GM19023 (cell line): ENCODE data around the gene VDAC1.
"Not testable (repeated sequence)": the region's sequence is repeated elsewhere in the genome, so short reads cannot be mapped to it uniquely, and the experiment has no call there.

Source experiments
- ATAC-seq: cut with Tn5 transposase; IDR thresholded peaks from one replicate; pipeline ENCODE4 v1.9.1; 2021; ENCODE audit warnings: mild to moderate bottlenecking, moderate library complexity; ENCODE audit not compliant: unreplicated experiment

The VDAC1 gene

GRCh38 chr5:133995883-133996563 is 8.8 kb downstream of the VDAC1 start:
- no peak for ATAC-seq

- ATAC-seq = no peak
Observed at GRCh38 chr5:133995341-133995740, 9.4 kb downstream of the VDAC1 start.

DNA sequence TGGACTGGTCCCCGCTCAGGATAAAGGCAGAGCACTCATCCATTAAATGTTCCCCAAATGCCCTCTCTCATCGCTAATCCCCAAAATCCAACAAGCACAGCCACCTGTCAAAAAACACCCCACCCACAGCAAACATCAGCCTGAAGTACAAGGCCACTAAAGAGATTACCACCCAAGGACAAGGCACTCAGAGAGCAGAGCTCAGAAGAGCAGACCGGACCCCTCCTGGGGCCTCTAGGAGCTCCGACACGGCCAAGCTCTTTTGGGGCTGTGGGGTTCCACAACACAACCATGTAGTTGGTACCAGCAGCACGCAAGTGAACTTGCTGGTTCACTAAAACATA is 9.8 kb downstream of the VDAC1 start:
- ATAC-seq = no peak

GRCh38 chr5:133994297-133994989 is 10.3 kb downstream of the VDAC1 start:
- ATAC-seq = no peak

- ATAC-seq = no peak
Observed at GRCh38 chr5:133993185-133993936, 11.4 kb downstream of the VDAC1 start.

GRCh38 chr5:133992429-133993155 is 12.2 kb downstream of the VDAC1 start:
- no peak for ATAC-seq

DNA sequence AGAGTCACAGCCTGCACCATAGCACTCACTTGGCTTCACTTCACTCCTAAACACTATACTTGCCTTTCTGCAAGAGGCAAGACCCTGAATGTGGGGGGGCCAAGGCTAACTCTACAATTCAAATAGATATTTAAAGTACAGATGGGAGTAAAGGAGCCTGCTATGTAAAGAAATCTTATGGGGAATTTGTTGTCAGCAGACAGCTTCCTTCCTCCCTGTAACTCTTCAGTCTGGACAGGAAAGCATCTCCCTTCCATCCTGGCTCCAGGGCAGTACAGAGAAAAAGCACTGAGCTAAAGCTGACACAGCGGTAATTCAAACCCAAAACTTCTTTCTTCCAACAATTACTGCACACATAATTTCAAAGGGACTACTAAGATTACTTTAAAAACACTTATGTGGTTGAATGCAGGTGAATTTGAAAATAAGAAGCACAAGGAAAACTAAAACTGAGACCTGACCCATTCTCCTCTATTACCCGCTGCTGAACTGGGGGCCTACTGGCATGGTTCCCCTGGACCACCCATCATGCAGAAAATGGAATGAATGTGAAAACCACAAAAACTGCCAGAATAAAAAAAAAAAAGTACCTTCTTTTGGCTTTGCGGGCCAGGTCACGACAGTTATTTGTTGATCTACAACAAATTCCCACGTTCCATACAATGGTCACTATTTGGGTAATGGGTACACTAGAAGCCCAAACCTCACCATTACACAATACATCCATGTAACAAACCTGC is 13.4 kb downstream of the VDAC1 start:
- ATAC-seq = no peak

DNA sequence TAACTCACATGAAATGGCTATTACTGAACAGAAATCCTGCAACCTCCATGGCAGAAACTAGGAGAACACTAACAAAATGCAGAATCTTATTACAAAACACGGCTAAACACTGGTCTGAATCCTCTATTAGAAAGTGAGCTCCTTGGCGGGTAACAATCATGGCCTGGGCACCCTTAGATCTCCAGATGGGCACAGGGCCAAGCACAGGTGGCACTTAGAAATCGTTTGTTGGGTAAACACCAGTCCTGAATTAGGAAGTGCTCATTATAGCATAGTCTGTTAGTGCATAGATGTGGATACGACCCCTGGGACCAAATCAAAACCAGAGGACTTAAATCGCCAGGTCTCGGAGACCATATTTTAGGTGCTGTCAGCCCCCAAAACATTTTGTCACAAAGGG is 14.4 kb downstream of the VDAC1 start:
- ATAC-seq = no peak

DNA sequence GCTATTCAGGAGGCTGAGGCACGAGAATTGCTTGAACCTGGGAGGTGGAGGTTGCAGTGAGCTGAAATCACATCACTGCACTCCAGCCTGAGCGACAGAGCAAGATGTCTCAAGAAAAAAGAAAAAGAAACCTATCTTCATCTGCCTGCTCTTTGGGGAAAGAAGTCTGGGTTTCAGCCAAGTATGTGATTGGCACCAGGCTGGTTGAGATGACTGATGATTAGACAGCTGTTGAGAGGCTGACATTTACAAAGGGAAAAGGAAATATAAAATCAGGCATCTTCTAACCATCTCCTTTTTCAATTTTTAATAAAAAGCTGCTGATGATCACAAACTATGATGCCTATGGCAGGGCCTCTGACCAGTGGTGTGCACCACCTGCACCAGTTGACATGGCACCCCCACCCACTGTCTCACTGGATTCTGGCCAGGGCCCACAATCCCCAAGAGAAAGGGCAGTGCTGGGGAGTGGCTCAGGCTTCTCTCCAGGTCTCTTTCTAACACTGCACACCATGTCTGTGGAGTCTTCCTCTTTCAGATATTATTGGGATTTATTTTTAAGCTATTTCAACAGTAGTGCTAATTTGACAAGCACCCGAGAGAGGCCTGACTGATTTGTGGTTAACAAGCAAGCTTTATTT is 19.1 kb downstream of the VDAC1 start:
- ATAC-seq = no peak

- no peak for ATAC-seq
Observed at GRCh38 chr5:133983674-133984073, 21.1 kb downstream of the VDAC1 start.

DNA sequence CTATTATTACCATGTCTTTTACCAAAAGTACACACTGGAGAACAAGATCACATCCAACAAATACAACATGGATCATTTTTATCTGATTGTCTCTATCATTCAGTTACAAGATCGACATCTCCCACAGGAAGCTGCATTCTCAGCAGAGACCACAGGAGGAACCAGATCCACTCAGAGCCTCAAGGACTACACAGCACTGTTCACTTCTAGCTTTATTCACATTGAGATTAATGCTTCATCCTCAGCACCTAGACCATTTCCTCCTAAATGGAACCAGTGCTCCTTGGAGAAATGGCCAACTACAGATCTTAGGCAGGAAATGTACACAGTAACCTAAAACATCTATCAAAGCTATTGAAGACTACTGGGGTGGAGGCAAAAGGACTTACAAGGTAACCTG is 23.1 kb downstream of the VDAC1 start:
- no peak for ATAC-seq

GRCh38 chr5:133980652-133981051 is 24.1 kb downstream of the VDAC1 start:
- no peak for ATAC-seq

- ATAC-seq = no peak
Observed at GRCh38 chr5:133978943-133979342, 25.8 kb downstream of the VDAC1 start.

- ATAC-seq = no peak
Observed at GRCh38 chr5:133977858-133978257, 26.9 kb downstream of the VDAC1 start.

- peak; percentile 76 for ATAC-seq
Observed at GRCh38 chr5:133977161-133977787, 27.5 kb downstream of the VDAC1 start.

GRCh38 chr5:133975546-133975945 is 29.2 kb downstream of the VDAC1 start:
- not testable (repeated sequence) for ATAC-seq

DNA sequence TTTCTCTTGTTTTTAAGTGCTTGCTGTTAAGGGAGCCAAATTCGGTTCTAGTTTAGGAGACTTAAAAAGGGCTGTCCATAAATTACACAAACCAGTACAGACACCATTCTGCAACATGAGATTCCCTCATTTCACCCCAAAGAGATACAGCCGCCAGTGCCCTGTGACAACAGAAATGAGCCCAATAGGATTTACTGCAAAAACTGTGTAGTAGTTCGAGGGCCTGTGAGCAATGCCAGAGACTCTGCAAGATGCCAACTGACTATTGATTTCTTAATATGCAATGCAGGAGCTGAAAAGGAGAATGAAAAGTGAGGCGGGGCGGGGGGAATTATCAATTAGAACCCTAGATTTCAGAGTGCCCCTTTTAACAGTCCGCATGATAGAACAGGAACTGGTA is 30.6 kb downstream of the VDAC1 start:
- no peak for ATAC-seq

GRCh38 chr5:133970325-133970909 is 34.4 kb downstream of the VDAC1 start:
- ATAC-seq = no peak

DNA sequence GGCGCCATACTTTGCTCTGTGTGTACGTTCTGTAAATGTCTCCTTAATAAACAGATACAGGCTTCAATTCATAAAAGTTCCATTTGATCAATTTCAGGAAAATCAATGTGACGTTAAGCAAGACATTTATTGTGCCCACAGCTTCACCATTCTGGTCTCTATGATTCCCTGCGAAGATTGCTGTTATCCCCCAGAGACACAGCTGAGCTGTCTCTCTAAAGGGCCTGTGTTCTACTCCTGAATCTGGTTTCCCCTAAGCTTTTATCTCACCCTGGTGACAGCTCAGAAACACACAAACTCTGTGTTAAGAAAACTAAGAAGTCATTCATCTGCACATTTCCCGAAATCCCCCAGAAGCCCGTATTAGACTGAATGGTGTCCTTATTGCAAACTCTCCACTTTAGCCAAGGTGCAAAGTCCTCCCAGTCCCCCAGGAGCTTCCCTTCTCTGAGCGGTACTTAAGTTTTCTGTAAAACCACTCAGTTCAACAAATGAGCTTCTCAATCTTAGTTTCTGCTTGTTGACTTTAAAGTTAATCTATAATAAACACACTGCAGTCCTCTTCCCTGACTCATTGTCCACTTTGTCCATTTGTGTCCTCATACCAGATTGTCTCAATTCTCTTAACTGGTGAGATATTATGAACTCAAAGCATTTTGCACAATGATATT is 35.0 kb downstream of the VDAC1 start:
- no peak for ATAC-seq
